HG03095 (cell line): ENCODE data around the gene ZNF330.

Experiments
- ATAC-seq: cut with Tn5 transposase; IDR thresholded peaks from one replicate; pipeline ENCODE4 v1.9.1; 2021; ENCODE audit warnings: moderate library complexity; ENCODE audit not compliant: unreplicated experiment

The ZNF330 gene

GRCh38 chr4:141229408-141230101 is 8.9 kb downstream of the ZNF330 start:
- ATAC-seq = peak; percentile 68

GRCh38 chr4:141233673-141234072 is 13.0 kb downstream of the ZNF330 start:
- no peak for ATAC-seq

GRCh38 chr4:141238186-141238585 is 17.5 kb downstream of the ZNF330 start:
- no peak for ATAC-seq

- no peak for ATAC-seq
Observed at GRCh38 chr4:141240259-141240658, 19.6 kb downstream of the ZNF330 start.

GRCh38 chr4:141240671-141241070 is 20.0 kb downstream of the ZNF330 start:
- ATAC-seq = no peak

GRCh38 chr4:141241986-141242385 is 21.3 kb downstream of the ZNF330 start:
- no peak for ATAC-seq

GRCh38 chr4:141244419-141244818 is 23.7 kb downstream of the ZNF330 start:
- ATAC-seq = no peak

- ATAC-seq = no peak
Observed at GRCh38 chr4:141246243-141246642, 25.5 kb downstream of the ZNF330 start.

GRCh38 chr4:141246683-141247429 is 26.2 kb downstream of the ZNF330 start:
- no peak for ATAC-seq

GRCh38 chr4:141247430-141247780 is 26.7 kb downstream of the ZNF330 start:
- no peak for ATAC-seq

- ATAC-seq = no peak
Observed at GRCh38 chr4:141248029-141248428, 27.3 kb downstream of the ZNF330 start.

GRCh38 chr4:141248486-141248885 is 27.8 kb downstream of the ZNF330 start:
- no peak for ATAC-seq

- no peak for ATAC-seq
Observed at GRCh38 chr4:141254326-141254725, 33.6 kb downstream of the ZNF330 start.

GRCh38 chr4:141255016-141255415 is 34.3 kb downstream of the ZNF330 start:
- ATAC-seq = no peak

- no peak for ATAC-seq
Observed at GRCh38 chr4:141258558-141258957, 37.9 kb downstream of the ZNF330 start.

- no peak for ATAC-seq
Observed at GRCh38 chr4:141275834-141276233, 55.1 kb downstream of the ZNF330 start.

- no peak for ATAC-seq
Observed at GRCh38 chr4:141283152-141283551, 62.5 kb downstream of the ZNF330 start.

GRCh38 chr4:141283563-141283962 is 62.9 kb downstream of the ZNF330 start:
- ATAC-seq = no peak
